HCT116 (cell line): ENCODE measurements around the gene SDK2. TPM values are rescaled to one million over a fixed set of nuclear protein-coding genes. Genes with fewer than 3 reads are reported as not detected.

Source experiments
- ATAC-seq: fragments of 200-7000 bp; cut with Tn5 transposase; 2 replicates; pipeline ENCODE4 v1.9.1; 2020; ENCODE audit warnings: mild to moderate bottlenecking, moderate library complexity
- BruUV-seq: library from RNA; stranded (reverse); fragments of 400-500 nt; replicated peaks from 2 replicates; lab custom pipeline; 2021; lab: Mats Ljungman, UMichigan
- CTCF ChIA-PET: fragments of 300-600 bp; sonication (Branson Sonifier 250); formaldehyde crosslinking; loops from one replicate; lab custom pipeline; 2021; ENCODE audit warnings: antibody characterized with exemption; lab: Charles Lee
- POLR2A ChIA-PET: fragments of 300-600, 350-600 bp; sonication (Branson Sonifier 250); formaldehyde crosslinking; loops from one replicate; lab custom pipeline; 2021; ENCODE audit warnings: antibody characterized with exemption; lab: Charles Lee
- RAD21 ChIA-PET, 2 experiments: fragments of 300-600 bp; sonication (Branson Sonifier 250); formaldehyde crosslinking; loops; one replicate each; lab custom pipeline; 2023; ENCODE audit warnings: low total read pairs in 2 of 2; ENCODE audit not compliant: uncharacterized antibody in 2 of 2, unreplicated experiment in 2 of 2, low non-redundant PET in 1 of 2; lab: Charles Lee
- DNase-seq: peaks from one replicate; pipeline ENCODE4 v3.0.0-alpha.2; 2010; ENCODE audit warnings: low read depth, low spot score
- H2AFZ ChIP-seq: fragments of 200-600 bp; shearing (Covaris generic), sonication (generic); 2 replicates; pipeline ENCODE4 v1.6.1; 2017; ENCODE audit warnings: low read depth, mixed run types, mixed read lengths, antibody characterized with exemption, low read length; ENCODE audit not compliant: poor library complexity, severe bottlenecking
- H3K27ac ChIP-seq: 2 replicates; pipeline ENCODE4 v1.5.1; 2012; ENCODE audit warnings: low read depth, low read length
- H3K27me3 ChIP-seq: fragments of 200-600 bp; sonication (generic); 2 replicates; pipeline ENCODE4 v1.6.1; 2016; ENCODE audit warnings: mixed run types, low read length, mixed read lengths; ENCODE audit not compliant: insufficient read depth
- H3K36me3 ChIP-seq, 2 experiments: fragments of 200-500 bp in 1 of 2; fragments of 200-600 bp in 1 of 2; sonication (Bioruptor generic) in 1 of 2; sonication (generic) in 1 of 2; 2 replicates each; pipeline versions ENCODE4 v1.5.1 to v1.6.1; 2014 to 2016; ENCODE audit warnings: low read length in 2 of 2, inconsistent platforms in 1 of 2, mixed read lengths in 1 of 2, mixed run types in 1 of 2; ENCODE audit not compliant: insufficient read depth in 2 of 2, control insufficient read depth in 1 of 2
- H3K4me1 ChIP-seq, 2 experiments: fragments of 200-600 bp in 1 of 2; sonication (generic) in 1 of 2; 2 replicates each; pipeline versions ENCODE4 v1.5.1 to v1.6.1; 2012 to 2017; ENCODE audit warnings: low read length in 2 of 2, inconsistent platforms in 1 of 2, mild to moderate bottlenecking in 1 of 2, mixed read lengths in 1 of 2, mixed run types in 1 of 2, moderate library complexity in 1 of 2; ENCODE audit not compliant: insufficient read depth in 2 of 2, control insufficient read depth in 1 of 2
- H3K4me2 ChIP-seq: fragments of 200-600 bp; sonication (generic); 2 replicates; pipeline ENCODE4 v1.6.1; 2017; ENCODE audit warnings: mixed run types, low read length, mixed read lengths
- H3K4me3 ChIP-seq, 2 experiments: fragments of 200-600 bp in 1 of 2; sonication (generic) in 1 of 2; replicated peaks in 1 of 2; 2 replicates each; pipeline ENCODE4 v1.5.1; 2011 to 2016; ENCODE audit warnings: low read length in 2 of 2, control low read depth in 1 of 2, low read depth in 1 of 2, mild to moderate bottlenecking in 1 of 2, mixed read lengths in 1 of 2, mixed run types in 1 of 2
- H3K79me2 ChIP-seq: fragments of 200-600 bp; sonication (generic); 2 replicates; pipeline ENCODE4 v1.6.1; 2017; ENCODE audit warnings: mild to moderate bottlenecking, mixed run types, low read length, moderate library complexity, mixed read lengths; ENCODE audit not compliant: insufficient read depth
- H3K9ac ChIP-seq: fragments of 200-600 bp; sonication (generic); 2 replicates; pipeline ENCODE4 v1.6.1; 2016; ENCODE audit warnings: low read length, mixed read lengths
- H3K9me2 ChIP-seq: fragments of 200-600 bp; sonication (generic), shearing (Covaris generic); 2 replicates; pipeline ENCODE4 v1.6.1; 2017; ENCODE audit warnings: mixed run types, mild to moderate bottlenecking, moderate library complexity; ENCODE audit not compliant: insufficient read depth
- H3K9me3 ChIP-seq, 2 experiments: fragments of 200-500 bp in 1 of 2; fragments of 200-600 bp in 1 of 2; sonication (Bioruptor generic) in 1 of 2; sonication (generic) in 1 of 2; 2 replicates each; pipeline ENCODE4 v1.6.1; 2014 to 2017; ENCODE audit warnings: low read length in 2 of 2, mixed read lengths in 2 of 2, inconsistent platforms in 1 of 2, low read depth in 1 of 2, mild to moderate bottlenecking in 1 of 2, mixed run types in 1 of 2, moderate library complexity in 1 of 2; ENCODE audit not compliant: control insufficient read depth in 1 of 2, insufficient read depth in 1 of 2
- H4K20me1 ChIP-seq: fragments of 200-600 bp; sonication (generic), shearing (Covaris generic); 2 replicates; pipeline ENCODE4 v1.6.1; 2017; ENCODE audit warnings: mixed run types, mild to moderate bottlenecking, moderate library complexity; ENCODE audit not compliant: insufficient read depth
- CBX3 ChIP-seq: IDR thresholded peaks from 2 replicates; pipeline ENCODE4 v1.6.1; 2012; ENCODE audit warnings: low read depth
- CEBPB ChIP-seq: IDR thresholded peaks from 2 replicates; pipeline ENCODE4 v1.6.1; 2012; ENCODE audit warnings: low read depth
- CTCF ChIP-seq, 3 experiments: fragments of 200-600 bp in 1 of 3; sonication (generic) in 1 of 3; IDR thresholded peaks in 2 of 3; conservative IDR thresholded peaks in 1 of 3; 2 replicates each; pipeline ENCODE4 v1.5.1; 2012 to 2017; ENCODE audit warnings: low read depth in 2 of 3, low read length in 2 of 3, antibody characterized with exemption in 1 of 3, borderline replicate concordance in 1 of 3, control low read depth in 1 of 3, mild to moderate bottlenecking in 1 of 3, mixed read lengths in 1 of 3, mixed run types in 1 of 3, moderate library complexity in 1 of 3; ENCODE audit not compliant: insufficient read depth in 1 of 3
- EGR1 ChIP-seq: IDR thresholded peaks from 2 replicates; pipeline ENCODE4 v1.6.1; 2012; ENCODE audit warnings: low read depth
- ELF1 ChIP-seq: IDR thresholded peaks from 2 replicates; pipeline ENCODE4 v1.6.1; 2012; ENCODE audit warnings: low read depth, borderline replicate concordance
- EZH2phosphoT487 ChIP-seq: fragments of 200-600 bp; IDR thresholded peaks from 2 replicates; pipeline ENCODE4 v1.6.1; 2018; ENCODE audit warnings: antibody characterized with exemption, borderline replicate concordance
- FOSL1 ChIP-seq: IDR thresholded peaks from 2 replicates; pipeline ENCODE4 v1.6.1; 2012; ENCODE audit warnings: low read depth
- JUND ChIP-seq: IDR thresholded peaks from 2 replicates; pipeline ENCODE4 v1.6.1; 2012
- POLR2AphosphoS5 ChIP-seq: IDR thresholded peaks from 2 replicates; pipeline ENCODE4 v1.6.1; 2011; ENCODE audit warnings: mild to moderate bottlenecking, low read depth, low read length, moderate library complexity
- RAD21 ChIP-seq: IDR thresholded peaks from 2 replicates; pipeline ENCODE4 v1.6.1; 2012; ENCODE audit warnings: low read depth, mild to moderate bottlenecking
- SP1 ChIP-seq: IDR thresholded peaks from 2 replicates; pipeline ENCODE4 v1.6.1; 2012; ENCODE audit warnings: low read depth
- SRF ChIP-seq: IDR thresholded peaks from 2 replicates; pipeline ENCODE4 v1.6.1; 2012; ENCODE audit warnings: low read depth
- YY1 ChIP-seq: IDR thresholded peaks from 2 replicates; pipeline ENCODE4 v1.6.1; 2011; ENCODE audit warnings: low read length, low read depth, moderate library complexity, mild to moderate bottlenecking; ENCODE audit not compliant: insufficient replicate concordance; ENCODE audit errors: extremely low read depth
- ZFX ChIP-seq: fragments of 450-650 bp; IDR thresholded peaks from 2 replicates; pipeline ENCODE4 v1.6.1; 2017
- ZNF274 ChIP-seq: fragments of 200-500 bp; sonication (Bioruptor generic); IDR thresholded peaks from 2 replicates; pipeline ENCODE4 v1.6.1; 2014; ENCODE audit warnings: mild to moderate bottlenecking, low read depth, low read length, inconsistent platforms
- intact Hi-C: fragments of 100-400 bp; cut with micrococcal nuclease; formaldehyde crosslinking; loops from 2 replicates; pipeline ENCODE4 v1.10.0; 2022
- total RNA-seq: library from RNA; stranded (reverse); gene quantifications from one replicate; pipeline ENCODE4 v1.2.1, GENCODE V29; 2021; ENCODE audit not compliant: unreplicated experiment
- TF ChIP-seq, protein P1 (sequence below): IDR thresholded peaks from 2 replicates; pipeline ENCODE4 v1.6.1; 2011; ENCODE audit warnings: mild to moderate bottlenecking, low read length, moderate library complexity; ENCODE audit not compliant: insufficient replicate concordance; ENCODE audit errors: extremely low read depth

Gene SDK2
- total RNA-seq, 1 experiment from 2014 or later, result 0.10 TPM

DNA sequence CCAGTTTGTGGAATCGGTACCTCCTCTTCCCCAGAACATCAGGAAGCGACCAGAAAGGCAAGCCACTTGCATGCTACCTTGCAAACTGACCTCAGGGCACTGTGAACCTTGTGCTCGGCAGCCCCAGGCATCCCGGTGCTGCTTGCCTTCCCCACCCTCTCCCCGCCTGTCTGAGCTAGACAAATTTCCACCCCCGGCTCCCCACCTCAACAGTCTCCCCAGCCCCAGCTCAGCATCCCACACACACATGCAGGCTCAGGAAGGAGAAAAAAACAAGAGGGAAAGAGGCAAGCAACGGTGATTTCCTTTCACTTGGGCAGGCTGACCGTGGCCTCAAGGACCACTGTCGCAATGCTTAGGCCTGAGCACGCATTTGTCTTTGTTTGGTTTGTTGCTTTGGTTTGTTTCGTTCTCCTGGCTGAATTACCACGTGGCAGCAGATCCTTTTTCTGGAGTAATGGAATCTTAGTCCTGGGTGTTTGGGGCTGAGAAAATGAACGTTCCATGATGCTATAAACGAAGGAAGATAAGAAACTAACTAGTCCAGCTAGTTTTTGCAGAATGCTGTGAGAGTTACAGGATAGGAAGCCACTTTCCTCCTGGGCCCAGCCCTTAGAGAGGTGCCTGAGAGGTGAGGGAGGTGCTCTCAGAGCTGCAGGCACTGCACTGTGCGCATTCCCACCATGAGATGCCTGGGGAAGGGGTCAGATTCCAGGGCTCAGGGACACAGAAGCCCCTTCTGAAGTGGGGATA, 27.9 kb downstream of the SDK2 start:
- no peaks in the 10 kb centered on the region for H4K20me1 ChIP-seq
- H3K4me3 ChIP-seq, result no peak overlapping the region
- no peak for DNase-seq
- no peaks in the 10 kb centered on the region for H3K9me3 ChIP-seq
- TF ChIP-seq CTCF (IDR thresholded peaks at IDR 0.05 in 2 of 3, conservative IDR thresholded peaks at IDR 0.05 in 1 of 3; ENCODE audit: borderline replicate concordance in 1 of 3, insufficient read depth in 1 of 3, low read depth in 2 of 3, low read length in 2 of 3) (no peak), CEBPB (no peak), CBX3 (no peak), JUND (no peak), RAD21 (no peak), EGR1 (no peak)
- TF ChIP-seq, all 23 proteins: peak for 0
- H3K27ac ChIP-seq, result no peak overlapping the region
- ChIA-PET RAD21 (interaction anchor here in 1 of 2 experiments (0.6 kb wide), 1 partner anchor 305 kb away, joined by 3 read pairs; no protein-coding TSS in a partner anchor), CTCF (no interaction called here), POLR2A (no interaction called here)
- no peaks in the 10 kb centered on the region for H3K36me3 ChIP-seq
- no TSS peak for BruUV-seq
- no peak overlapping the region for H2AFZ ChIP-seq
- H3K79me2 ChIP-seq, result no peaks in the 10 kb centered on the region
- intact Hi-C loops, result no loop called here
- no peak overlapping the region for H3K4me2 ChIP-seq
- no peaks in the 10 kb centered on the region for H3K9me2 ChIP-seq
- peaks cover 14% of the 10 kb centered on the region; the same call in 1 of the 2 replicates for H3K27me3 ChIP-seq
- no peak for ATAC-seq
- H3K9ac ChIP-seq, result no peak overlapping the region
- H3K4me1 ChIP-seq, result 0 out of 4 replicates have a peak, but pooled peaks cover 0 to 3% of the 10 kb centered on the region in 2 experiments

DNA sequence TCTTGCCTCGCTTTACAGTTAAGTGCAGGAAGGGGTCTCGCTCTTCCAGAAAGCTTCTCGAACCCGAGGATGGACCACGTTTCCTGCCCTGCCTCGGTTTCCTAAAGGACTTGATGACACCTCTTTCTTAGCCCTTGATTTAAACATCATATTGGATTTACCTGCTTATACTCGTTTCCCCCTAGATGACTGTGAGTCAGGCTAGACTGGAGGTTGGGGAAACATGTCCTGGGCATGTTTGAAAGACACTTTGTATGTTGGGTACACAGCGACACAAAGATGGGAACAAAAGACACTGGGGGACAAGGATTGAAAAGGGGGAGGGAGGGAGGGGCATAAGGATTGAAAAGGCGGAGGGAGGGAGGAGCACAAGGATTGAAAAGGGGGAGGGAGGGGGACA, 30.0 kb downstream of the SDK2 start:
- ATAC-seq (no peak), DNase-seq (no peak)
- no TSS peak for BruUV-seq
- no peaks in the 10 kb centered on the region for H4K20me1 ChIP-seq
- POLR2A ChIA-PET, result no interaction called here
- no peak overlapping the region for H3K4me3 ChIP-seq
- H3K4me1 ChIP-seq, result 0 out of 4 replicates have a peak, but pooled peaks cover 0 to 3% of the 10 kb centered on the region in 2 experiments
- no peaks in the 10 kb centered on the region for H3K9me2 ChIP-seq
- no peaks in the 10 kb centered on the region for H3K9me3 ChIP-seq
- no peaks in the 10 kb centered on the region for H3K79me2 ChIP-seq
- intact Hi-C loops, result no loop called here
- CTCF ChIA-PET, result no interaction called here
- H3K27ac ChIP-seq, result no peak overlapping the region
- H2AFZ ChIP-seq, result no peak overlapping the region
- RAD21 ChIA-PET, result no interaction called here
- peaks cover 17% of the 10 kb centered on the region for H3K27me3 ChIP-seq
- H3K36me3 ChIP-seq, result no peaks in the 10 kb centered on the region
- no peak overlapping the region for H3K9ac ChIP-seq
- H3K4me2 ChIP-seq, result no peak overlapping the region
- no peak for TF ChIP-seq ZFX
- no peak for TF ChIP-seq FOSL1
- no peak for TF ChIP-seq CBX3
- TF ChIP-seq JUND, result no peak
- no peak for TF ChIP-seq SP1
- no peak for TF ChIP-seq ZNF274
- TF ChIP-seq, protein P1, sequence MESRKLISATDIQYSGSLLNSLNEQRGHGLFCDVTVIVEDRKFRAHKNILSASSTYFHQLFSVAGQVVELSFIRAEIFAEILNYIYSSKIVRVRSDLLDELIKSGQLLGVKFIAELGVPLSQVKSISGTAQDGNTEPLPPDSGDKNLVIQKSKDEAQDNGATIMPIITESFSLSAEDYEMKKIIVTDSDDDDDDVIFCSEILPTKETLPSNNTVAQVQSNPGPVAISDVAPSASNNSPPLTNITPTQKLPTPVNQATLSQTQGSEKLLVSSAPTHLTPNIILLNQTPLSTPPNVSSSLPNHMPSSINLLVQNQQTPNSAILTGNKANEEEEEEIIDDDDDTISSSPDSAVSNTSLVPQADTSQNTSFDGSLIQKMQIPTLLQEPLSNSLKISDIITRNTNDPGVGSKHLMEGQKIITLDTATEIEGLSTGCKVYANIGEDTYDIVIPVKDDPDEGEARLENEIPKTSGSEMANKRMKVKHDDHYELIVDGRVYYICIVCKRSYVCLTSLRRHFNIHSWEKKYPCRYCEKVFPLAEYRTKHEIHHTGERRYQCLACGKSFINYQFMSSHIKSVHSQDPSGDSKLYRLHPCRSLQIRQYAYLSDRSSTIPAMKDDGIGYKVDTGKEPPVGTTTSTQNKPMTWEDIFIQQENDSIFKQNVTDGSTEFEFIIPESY, result no peak
- no peak for TF ChIP-seq EZH2phosphoT487
- TF ChIP-seq POLR2AphosphoS5, result no peak
- no peak for TF ChIP-seq EGR1
- no peak for TF ChIP-seq YY1
- no peak for TF ChIP-seq ELF1
- no peak for TF ChIP-seq RAD21
- no peak for TF ChIP-seq SRF
